ENCODE measurements around the gene CSK.
"Not testable (repeated sequence)": the region's sequence is repeated elsewhere in the genome, so short reads cannot be mapped to it uniquely, and the experiment has no call there.

Gene CSK

GRCh38 chr15:74773329-74773728, 8.6 kb upstream of the CSK start:
- DNase-seq = no peak

DNA sequence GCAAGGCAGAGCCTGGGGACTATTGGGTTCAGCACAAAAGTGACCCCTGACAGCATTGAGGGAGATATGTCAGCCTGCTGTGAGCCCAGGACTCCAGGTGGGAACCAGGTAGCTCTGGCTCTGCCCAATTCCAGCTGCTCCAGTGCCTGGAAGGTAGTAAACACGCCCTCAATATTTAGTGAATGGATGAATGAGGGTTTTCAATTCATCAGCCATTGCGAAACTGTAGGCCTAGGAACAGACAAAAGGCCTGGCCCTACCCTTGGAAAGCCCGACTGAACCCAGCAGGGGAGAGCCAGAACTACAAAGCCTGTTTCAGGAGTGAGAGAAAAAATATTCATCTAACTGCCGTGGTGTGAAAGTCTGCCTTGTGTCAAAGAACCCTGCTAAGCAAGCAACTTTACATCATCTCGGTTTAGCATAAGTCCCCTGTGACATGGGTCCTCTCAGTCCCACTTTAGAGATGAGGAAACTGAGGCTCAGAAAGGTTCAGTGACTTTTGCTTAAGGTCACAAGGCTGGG, 8.1 kb upstream of the CSK start:
- DNase-seq = peak; percentile 48 to 62 (median 54)

DNA sequence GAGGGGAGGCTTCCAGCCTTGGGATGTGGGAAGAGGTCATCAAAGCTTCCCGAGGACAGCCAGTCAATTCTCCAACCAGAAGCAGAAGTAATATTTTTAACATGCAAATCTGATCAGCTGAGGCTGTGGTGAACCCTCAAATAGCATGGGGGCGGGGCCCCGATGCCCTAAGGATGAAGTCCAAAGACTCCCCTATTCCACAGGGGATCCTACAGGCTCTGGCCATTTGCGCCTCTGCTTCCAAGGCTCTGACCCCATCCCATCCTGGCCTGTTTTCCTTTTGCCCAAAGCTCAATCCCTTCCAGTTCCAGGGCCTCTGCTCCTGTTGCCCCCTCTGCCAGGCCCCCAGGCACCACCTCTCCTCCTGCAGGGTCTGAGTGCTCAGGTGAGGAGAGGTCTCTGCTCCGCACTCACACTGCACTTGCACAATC, 6.7 kb upstream of the CSK start:
- DNase-seq = peak; percentile 64 to 79 (median 65)

- no peak for DNase-seq
These were observed 6.0 kb upstream of the CSK start for GRCh38 chr15:74775894-74776293.

DNA sequence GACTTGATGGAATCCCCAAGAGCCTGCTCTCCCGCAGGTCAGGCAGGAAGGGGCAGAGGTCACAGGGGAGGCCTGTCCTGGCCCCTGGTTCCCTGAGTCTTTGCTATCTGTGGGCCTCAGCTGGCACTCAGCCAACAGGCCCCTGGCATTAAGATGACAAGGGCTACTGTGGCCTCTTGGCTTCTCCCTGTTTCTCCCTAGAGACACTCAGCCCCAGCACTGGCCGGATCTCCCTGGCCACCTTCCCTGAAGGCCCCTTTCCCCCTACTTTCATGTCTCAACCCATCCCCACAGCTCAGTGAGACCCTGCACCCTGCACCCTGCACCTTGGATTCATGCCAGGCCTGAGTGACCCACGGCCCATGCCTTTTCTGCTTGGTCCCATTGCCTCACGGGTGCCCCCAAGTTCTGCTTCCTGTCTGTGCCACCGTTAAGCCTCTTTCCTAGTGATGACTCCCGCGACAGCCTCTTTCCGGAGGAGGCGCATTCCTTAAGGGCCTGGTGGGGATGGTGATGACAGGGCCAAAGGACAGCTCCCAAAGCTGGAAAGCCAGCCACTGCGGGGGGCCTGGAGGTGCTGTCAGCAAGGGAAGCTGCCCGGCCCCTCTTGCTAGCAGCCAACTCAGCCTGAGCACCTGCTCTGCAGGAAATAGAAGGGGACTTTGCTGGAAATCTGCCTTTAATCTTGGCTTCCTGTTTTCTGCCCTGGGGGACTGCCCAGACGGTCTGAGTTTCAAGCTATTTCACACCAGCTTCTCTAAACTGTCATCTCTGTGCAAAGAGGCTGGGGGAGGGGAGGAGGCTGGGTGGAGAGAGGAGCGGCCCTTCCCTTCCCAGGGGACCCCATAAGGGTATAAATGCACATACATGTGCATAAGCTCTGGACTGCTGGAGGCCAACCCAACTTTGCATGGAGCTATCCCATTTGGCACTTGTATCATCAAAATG, 4.8 kb upstream of the CSK start:
- DNase-seq = peak; percentile 89 to 92 (median 91)

DNA sequence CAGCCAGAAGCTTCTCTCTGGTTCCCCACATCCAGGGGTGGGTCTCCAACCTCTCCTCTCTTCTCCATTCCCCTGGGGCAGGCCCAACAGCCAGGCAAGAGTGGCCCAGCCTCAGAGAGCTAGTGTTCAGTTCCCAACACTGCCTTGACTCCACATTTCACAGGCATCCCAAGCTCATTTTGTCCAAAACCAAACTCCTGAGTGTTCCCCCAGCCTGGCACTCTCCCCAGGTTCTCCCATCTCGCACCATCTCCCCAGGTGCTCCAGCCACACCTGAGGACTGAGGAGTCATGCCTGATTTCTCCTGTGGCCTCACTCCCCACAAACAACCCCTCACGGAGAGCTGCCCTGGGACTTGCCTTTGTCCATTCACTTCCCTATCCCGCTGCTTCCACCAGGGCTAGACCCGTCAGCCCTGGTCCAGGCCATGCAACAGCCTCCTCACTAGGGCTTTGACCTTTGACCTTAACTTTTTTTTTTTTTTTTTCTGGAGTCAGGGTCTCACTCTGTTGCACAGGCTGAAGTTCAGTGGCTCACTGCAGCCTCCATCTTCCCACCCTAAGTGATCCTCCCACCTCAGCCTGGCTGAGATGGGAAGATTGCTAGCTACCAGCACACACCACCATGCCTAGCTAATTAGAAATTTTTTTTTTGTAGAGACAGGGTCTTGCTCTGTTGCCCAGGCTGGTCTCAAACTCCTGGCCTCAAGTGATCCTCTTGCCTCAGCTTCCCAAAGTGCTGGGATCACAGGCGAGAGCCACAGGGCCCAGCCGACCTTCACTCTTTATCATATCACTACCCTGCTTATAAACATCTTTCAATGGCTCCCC, 3.9 kb upstream of the CSK start:
- DNase-seq = peak; percentile 65 to 76 (median 67)

GRCh38 chr15:74778599-74778970, 3.3 kb upstream of the CSK start:
- no peak for DNase-seq

DNA sequence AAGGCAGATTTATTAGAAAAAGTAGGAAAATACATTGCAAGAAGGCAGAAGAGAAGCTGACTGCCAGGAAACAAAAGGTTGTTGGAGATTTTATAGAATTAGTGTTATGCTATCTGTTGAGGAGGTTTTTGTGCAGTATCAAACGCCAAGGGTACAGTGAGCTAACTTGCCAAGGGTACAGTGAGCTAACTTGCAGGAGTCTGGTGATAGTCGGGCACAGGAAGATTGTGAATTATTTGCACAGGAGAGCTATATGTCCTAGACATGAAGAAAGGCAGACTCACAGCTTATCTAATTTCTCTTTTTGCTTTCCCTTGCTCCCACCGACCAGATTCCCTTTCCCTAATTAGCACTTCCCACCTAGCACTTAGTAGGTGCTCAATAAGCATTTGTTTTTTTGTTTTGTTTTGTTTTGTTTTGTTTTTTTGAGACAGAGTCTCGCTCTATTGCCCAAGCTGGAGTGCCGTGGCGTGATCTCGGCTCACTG, 2.7 kb upstream of the CSK start:
- no peak for DNase-seq

DNA sequence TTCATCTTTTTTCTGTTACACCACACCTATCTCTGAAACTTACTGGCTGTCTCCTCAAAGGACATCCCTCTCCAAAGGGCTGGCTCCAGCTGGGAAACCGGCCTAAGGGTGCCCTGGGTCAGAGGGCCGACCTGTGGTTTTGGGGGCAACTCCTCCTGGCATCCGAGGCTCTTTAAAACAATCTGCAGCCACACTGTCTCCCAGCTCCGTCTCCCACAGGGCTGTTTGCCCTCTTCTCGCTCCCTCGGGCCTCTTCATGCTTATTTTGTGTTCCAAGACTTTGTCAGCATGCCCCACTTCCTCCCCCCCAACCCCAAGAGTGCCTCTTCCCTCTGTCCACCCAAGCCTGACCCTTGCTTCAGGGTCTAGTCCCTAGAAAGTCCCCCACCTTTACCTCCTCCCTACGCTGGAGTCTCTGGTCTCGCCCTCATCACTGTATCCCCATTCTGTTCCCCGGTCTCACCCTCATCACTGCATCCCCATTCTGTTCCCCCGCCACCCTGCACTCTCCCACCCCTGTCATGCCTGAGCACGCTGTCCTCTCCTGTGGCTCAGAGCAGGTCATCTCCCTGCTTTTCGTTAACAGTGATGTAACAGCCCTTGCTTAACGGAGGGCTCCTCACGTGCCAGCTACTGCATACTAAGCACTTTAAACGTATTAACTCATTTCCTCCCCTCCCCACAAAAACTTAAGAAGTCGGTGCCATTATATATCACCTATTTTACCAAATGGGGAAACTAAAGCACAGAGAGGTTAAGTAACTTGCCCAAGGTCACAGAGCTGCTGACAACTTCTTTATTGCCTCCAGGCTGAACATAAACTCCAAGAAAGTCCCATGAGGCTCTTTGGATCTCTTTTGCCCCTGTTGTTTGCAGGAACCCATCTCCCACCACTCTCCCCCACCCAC, 1.1 kb upstream of the CSK start:
- DNase-seq = peak; percentile 72 to 77 (median 74)

GRCh38 chr15:74782259-74783071, 585 bp downstream of the CSK start:
- DNase-seq = peak; percentile 60 to 86 (median 71)

DNA sequence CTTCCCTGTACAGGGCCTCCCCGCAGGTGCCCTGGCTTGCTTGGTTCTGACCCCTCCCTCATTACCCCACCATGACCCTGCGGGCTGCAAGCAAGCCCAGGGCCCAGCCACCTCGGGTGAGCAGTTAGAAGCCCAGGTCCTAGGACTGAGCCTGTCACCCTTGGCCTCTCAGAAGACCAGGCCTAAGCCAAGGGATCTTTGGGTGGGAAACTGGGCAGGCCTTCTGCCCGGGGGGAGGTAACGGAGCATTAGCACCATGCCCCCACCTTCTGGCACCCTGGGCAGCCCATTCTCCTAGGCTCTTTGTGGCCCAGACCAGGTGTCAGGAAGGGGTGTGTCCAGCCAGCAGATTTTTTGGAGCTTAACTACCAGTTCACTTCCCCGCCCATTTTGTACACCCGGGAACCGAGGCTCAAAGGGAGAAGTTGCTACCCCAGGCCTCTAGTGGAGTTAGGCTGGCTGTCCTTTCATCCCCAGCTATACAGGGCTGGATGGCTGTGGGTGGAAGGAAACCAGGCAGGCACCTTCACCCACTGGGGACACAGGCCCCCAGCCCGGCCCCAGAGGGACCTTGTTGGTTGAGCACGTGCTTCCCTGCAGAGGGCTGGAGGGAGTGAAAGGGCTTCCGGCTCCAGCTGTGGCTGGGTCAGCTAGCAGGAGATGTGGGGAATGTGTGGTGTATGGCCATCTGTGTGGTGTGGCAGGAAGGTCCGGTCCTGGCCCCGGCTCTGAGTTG, 1.4 kb downstream of the CSK start:
- DNase-seq = peak; percentile 70 to 78 (median 71)

- DNase-seq = peak in 1 of 3 donors; percentile 26
These were observed 1.9 kb downstream of the CSK start for GRCh38 chr15:74783808-74784175.

- DNase-seq = peak; percentile 51 to 95 (median 87)
These were observed 2.7 kb downstream of the CSK start for GRCh38 chr15:74784426-74785193.

GRCh38 chr15:74785194-74786032, 3.5 kb downstream of the CSK start:
- DNase-seq = no peak

DNA sequence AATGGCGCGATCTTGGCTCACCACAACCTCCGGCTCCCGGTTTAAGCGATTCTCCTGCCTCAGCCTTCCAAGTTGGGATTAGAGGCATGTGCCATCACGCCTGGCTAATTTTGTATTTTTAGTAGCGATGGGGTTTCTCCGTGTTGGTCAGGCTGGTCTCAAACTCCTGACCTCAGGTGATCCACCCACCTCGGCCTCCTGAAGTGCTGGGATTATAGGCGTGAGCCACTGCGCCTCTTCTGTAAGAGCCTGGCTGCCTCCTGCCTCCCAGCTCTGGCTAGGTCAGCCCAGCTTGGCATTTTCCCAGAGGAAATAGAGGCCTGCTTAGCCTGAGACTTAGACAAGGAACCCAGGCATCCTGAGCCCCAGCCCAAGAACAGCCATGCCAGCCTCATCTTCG, 4.2 kb downstream of the CSK start:
- DNase-seq = not testable (repeated sequence)

GRCh38 chr15:74786551-74787165, 4.8 kb downstream of the CSK start:
- DNase-seq = peak; percentile 64 to 79 (median 79)

- peak; percentile 89 to 96 (median 91) for DNase-seq
These were observed 5.6 kb downstream of the CSK start for GRCh38 chr15:74787251-74788041.
